Panc1 (cell line): Measurements from ENCODE around the gene CEP131. TPM values are rescaled to one million over a fixed set of nuclear protein-coding genes. Genes with fewer than 3 reads are reported as not detected.

Source experiments
- ATAC-seq: fragments of 200-7000 bp; cut with Tn5 transposase; 2 replicates; pipeline ENCODE4 v1.9.1; 2020; ENCODE audit warnings: mild to moderate bottlenecking, moderate library complexity
- BruUV-seq: library from RNA; stranded (reverse); fragments of 400-500 nt; replicated peaks from 2 replicates; lab custom pipeline; 2021; lab: Mats Ljungman, UMichigan
- CTCF ChIA-PET: fragments of 300-600 bp; sonication (Branson Sonifier 250); formaldehyde crosslinking; loops from one replicate; lab custom pipeline; 2022; ENCODE audit warnings: antibody characterized with exemption; lab: Charles Lee
- POLR2A ChIA-PET: fragments of 300-600 bp; sonication (Branson Sonifier 250); formaldehyde crosslinking; loops from one replicate; lab custom pipeline; 2022; ENCODE audit warnings: antibody characterized with exemption; lab: Charles Lee
- DNase-seq: peaks from one replicate; pipeline ENCODE4 v3.0.0-alpha.2; 2010; ENCODE audit warnings: low read depth, low spot score
- H3K27ac ChIP-seq: 2 replicates; pipeline ENCODE4 v1.5.1; 2011; ENCODE audit warnings: mild to moderate bottlenecking, low read length, inconsistent platforms
- H3K27me3 ChIP-seq: fragments of 200-500 bp; sonication (Bioruptor generic); 2 replicates; pipeline ENCODE4 v1.6.0; 2014; ENCODE audit warnings: low read length, inconsistent platforms; ENCODE audit not compliant: control insufficient read depth, insufficient read depth
- H3K36me3 ChIP-seq: fragments of 200-500 bp; sonication (Bioruptor generic); 2 replicates; pipeline ENCODE4 v1.5.1; 2014; ENCODE audit warnings: inconsistent platforms, mild to moderate bottlenecking, low read length, moderate library complexity; ENCODE audit not compliant: control insufficient read depth, insufficient read depth
- H3K4me1 ChIP-seq: 2 replicates; pipeline ENCODE4 v1.5.1; 2011; ENCODE audit warnings: inconsistent platforms, mild to moderate bottlenecking, low read length, moderate library complexity; ENCODE audit not compliant: control insufficient read depth, insufficient read depth
- H3K4me3 ChIP-seq, 2 experiments: 2 replicates each; pipeline ENCODE4 v1.5.1; 2011 to 2012; ENCODE audit warnings: low read depth in 2 of 2, low read length in 2 of 2, mild to moderate bottlenecking in 2 of 2, inconsistent platforms in 1 of 2, moderate library complexity in 1 of 2
- H3K9me3 ChIP-seq: fragments of 200-500 bp; sonication (Bioruptor generic); 2 replicates; pipeline ENCODE4 v1.5.1; 2014; ENCODE audit warnings: low read depth, mild to moderate bottlenecking, inconsistent platforms, low read length, moderate library complexity; ENCODE audit not compliant: control insufficient read depth, insufficient read depth
- POLR2AphosphoS5 ChIP-seq: IDR thresholded peaks from 2 replicates; pipeline ENCODE4 v1.6.1; 2012; ENCODE audit warnings: mild to moderate bottlenecking, low read depth, low read length, moderate library complexity
- SIN3A ChIP-seq: IDR thresholded peaks from 2 replicates; pipeline ENCODE4 v1.6.1; 2012; ENCODE audit warnings: low read depth, mild to moderate bottlenecking, low read length, moderate library complexity, borderline replicate concordance; ENCODE audit not compliant: insufficient read depth
- TCF7L2 ChIP-seq: IDR thresholded peaks from 2 replicates; pipeline ENCODE4 v1.6.1; 2011; ENCODE audit warnings: mild to moderate bottlenecking, low read depth, low read length, inconsistent platforms
- in situ Hi-C: cut with HindIII; loops from 2 replicates; pipeline ENCODE4 v1.10.0; 2016; ENCODE audit warnings: low sequenced_read_pairs, low pct_unique_long_range_greater_than_20kb
- intact Hi-C: fragments of 100-400 bp; cut with micrococcal nuclease; formaldehyde crosslinking; loops from one replicate; pipeline ENCODE4 v1.10.0; 2022; ENCODE audit not compliant: unreplicated experiment
- total RNA-seq: library from RNA; stranded (reverse); gene quantifications from one replicate; pipeline ENCODE4 v1.2.1, GENCODE V29; 2021; ENCODE audit not compliant: unreplicated experiment
- TF ChIP-seq, protein P1 (sequence below), 2 experiments: IDR thresholded peaks; 2 replicates each; pipeline ENCODE4 v1.6.1; 2011 to 2012; ENCODE audit warnings: low read depth in 2 of 2, control low read depth in 1 of 2, low read length in 1 of 2, mild to moderate bottlenecking in 1 of 2, moderate library complexity in 1 of 2; ENCODE audit not compliant: insufficient read depth in 1 of 2
- TF ChIP-seq, protein P2 (sequence below): fragments of 450-650 bp; IDR thresholded peaks from 2 replicates; pipeline ENCODE4 v1.5.1; 2017; ENCODE audit warnings: mild to moderate bottlenecking

The CEP131 gene
- total RNA-seq, 1 experiment from 2014 or later: 26.0 TPM

DNA sequence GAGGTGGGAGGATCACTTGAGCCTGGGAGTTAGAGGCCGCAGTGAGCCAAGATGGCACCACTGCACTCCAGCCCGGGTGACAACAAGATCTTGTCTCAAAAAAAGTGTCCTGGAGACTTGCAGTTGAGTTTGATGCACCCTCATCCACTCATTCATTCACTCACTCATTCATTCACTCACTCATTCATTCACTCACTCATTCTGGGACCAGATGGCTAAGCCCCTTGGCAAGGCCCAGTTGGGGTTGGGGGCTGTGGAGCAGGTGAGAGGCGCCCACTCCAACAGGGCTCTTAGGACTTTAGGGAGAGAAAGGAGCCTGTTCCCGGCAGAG, 55.6 kb downstream of the CEP131 start:
- DNase-seq: no peak
- in situ Hi-C loops: no loop called here
- no peak for TF ChIP-seq POLR2AphosphoS5
- no peak for TF ChIP-seq SIN3A
- TF ChIP-seq, protein P1, sequence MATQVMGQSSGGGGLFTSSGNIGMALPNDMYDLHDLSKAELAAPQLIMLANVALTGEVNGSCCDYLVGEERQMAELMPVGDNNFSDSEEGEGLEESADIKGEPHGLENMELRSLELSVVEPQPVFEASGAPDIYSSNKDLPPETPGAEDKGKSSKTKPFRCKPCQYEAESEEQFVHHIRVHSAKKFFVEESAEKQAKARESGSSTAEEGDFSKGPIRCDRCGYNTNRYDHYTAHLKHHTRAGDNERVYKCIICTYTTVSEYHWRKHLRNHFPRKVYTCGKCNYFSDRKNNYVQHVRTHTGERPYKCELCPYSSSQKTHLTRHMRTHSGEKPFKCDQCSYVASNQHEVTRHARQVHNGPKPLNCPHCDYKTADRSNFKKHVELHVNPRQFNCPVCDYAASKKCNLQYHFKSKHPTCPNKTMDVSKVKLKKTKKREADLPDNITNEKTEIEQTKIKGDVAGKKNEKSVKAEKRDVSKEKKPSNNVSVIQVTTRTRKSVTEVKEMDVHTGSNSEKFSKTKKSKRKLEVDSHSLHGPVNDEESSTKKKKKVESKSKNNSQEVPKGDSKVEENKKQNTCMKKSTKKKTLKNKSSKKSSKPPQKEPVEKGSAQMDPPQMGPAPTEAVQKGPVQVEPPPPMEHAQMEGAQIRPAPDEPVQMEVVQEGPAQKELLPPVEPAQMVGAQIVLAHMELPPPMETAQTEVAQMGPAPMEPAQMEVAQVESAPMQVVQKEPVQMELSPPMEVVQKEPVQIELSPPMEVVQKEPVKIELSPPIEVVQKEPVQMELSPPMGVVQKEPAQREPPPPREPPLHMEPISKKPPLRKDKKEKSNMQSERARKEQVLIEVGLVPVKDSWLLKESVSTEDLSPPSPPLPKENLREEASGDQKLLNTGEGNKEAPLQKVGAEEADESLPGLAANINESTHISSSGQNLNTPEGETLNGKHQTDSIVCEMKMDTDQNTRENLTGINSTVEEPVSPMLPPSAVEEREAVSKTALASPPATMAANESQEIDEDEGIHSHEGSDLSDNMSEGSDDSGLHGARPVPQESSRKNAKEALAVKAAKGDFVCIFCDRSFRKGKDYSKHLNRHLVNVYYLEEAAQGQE (IDR thresholded peaks at IDR 0.05; ENCODE audit: insufficient read depth in 1 of 2, low read depth in 2 of 2, low read length in 1 of 2): no peak
- no peak for TF ChIP-seq TCF7L2
- TF ChIP-seq, protein P2, sequence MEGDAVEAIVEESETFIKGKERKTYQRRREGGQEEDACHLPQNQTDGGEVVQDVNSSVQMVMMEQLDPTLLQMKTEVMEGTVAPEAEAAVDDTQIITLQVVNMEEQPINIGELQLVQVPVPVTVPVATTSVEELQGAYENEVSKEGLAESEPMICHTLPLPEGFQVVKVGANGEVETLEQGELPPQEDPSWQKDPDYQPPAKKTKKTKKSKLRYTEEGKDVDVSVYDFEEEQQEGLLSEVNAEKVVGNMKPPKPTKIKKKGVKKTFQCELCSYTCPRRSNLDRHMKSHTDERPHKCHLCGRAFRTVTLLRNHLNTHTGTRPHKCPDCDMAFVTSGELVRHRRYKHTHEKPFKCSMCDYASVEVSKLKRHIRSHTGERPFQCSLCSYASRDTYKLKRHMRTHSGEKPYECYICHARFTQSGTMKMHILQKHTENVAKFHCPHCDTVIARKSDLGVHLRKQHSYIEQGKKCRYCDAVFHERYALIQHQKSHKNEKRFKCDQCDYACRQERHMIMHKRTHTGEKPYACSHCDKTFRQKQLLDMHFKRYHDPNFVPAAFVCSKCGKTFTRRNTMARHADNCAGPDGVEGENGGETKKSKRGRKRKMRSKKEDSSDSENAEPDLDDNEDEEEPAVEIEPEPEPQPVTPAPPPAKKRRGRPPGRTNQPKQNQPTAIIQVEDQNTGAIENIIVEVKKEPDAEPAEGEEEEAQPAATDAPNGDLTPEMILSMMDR: no peak
- Histone ChIP-seq H3K4me1 (peaks cover 16% of the 10 kb centered on the region), H3K9me3 (no peaks in the 10 kb centered on the region), H3K4me3 (no peak overlapping the region), H3K27ac (no peak overlapping the region), H3K36me3 (no peaks in the 10 kb centered on the region), H3K27me3 (no peaks in the 10 kb centered on the region)
- no TSS peak for BruUV-seq
- intact Hi-C loops: no loop called here
- CTCF ChIA-PET: no interaction called here
- no peak for ATAC-seq
- POLR2A ChIA-PET: no interaction called here

DNA sequence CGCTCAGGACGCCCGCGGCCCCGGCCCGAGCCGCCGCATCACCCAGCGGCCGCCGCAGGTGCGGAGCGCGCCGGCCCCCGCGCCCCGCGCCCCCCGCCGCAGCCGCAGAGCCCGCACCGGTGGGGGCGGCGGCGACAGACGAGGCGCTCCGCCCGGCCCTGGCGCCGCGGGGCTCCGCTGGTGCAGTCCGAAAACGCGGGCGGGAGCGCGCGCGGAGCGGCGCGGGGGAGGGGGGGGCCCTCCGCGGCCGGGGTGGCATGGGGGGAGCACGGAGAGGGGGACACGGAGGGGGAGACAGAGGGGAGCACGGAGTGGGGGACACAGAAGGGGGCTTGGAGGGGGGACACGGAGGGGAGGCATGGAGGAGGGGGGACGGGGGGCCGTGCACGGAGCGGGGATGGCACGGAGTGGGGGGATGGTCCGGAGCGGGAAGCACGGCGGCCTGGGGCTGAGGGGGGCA, 56.7 kb downstream of the CEP131 start, which contains the start of gene AATK:
AATK (minus strand) TSS at position 189 of the 460 bp plus-strand sequence. CDS start 229 bp downstream, outside the sequence.
- peak within 1 kb of the TSS; percentile 35 to 51 for H3K4me3 ChIP-seq
- H3K36me3 ChIP-seq: no peaks in the 10 kb centered on the region
- intact Hi-C loops (no loop called here), in situ Hi-C loops (no loop called here)
- CTCF ChIA-PET: no interaction called here
- no peak for DNase-seq
- peak; percentile 5; the same call in 1 of the 2 replicates for ATAC-seq
- POLR2A ChIA-PET: no interaction called here
- TF ChIP-seq, protein P1 (IDR thresholded peaks at IDR 0.05; ENCODE audit: insufficient read depth in 1 of 2, low read depth in 2 of 2, low read length in 1 of 2): no peak
- TF ChIP-seq POLR2AphosphoS5 (no peak), SIN3A (no peak), TCF7L2 (no peak)
- TF ChIP-seq, protein P2: no peak
- H3K9me3 ChIP-seq: no peaks in the 10 kb centered on the region
- no TSS peak for BruUV-seq
- peaks cover 16% of the 10 kb centered on the region for H3K4me1 ChIP-seq
- peak within 1 kb of the TSS; percentile 45 for H3K27ac ChIP-seq
- H3K27me3 ChIP-seq: no peaks in the 10 kb centered on the region
